H9 (cell line): ENCODE measurements around the gene HS6ST1. TPM values are rescaled to one million over a fixed set of nuclear protein-coding genes. Genes with fewer than 3 reads are reported as not detected.

Source experiments
- DNase-seq: peaks from one replicate; pipeline ENCODE4 v3.0.0-alpha.2; 2017
- H2AFZ ChIP-seq: one replicate; pipeline ENCODE4 v1.6.1; 2013; ENCODE audit warnings: mild to moderate bottlenecking, low read length, control low read depth, moderate library complexity
- H2AK5ac ChIP-seq: 2 replicates; pipeline ENCODE4 v1.6.1; 2013; ENCODE audit warnings: low read length, control low read depth, mixed read lengths; ENCODE audit not compliant: insufficient read length
- H2BK120ac ChIP-seq: one replicate; pipeline ENCODE4 v1.6.1; 2013; ENCODE audit warnings: low read depth, mild to moderate bottlenecking, low read length, control low read depth, inconsistent platforms; ENCODE audit not compliant: poor library complexity, severe bottlenecking
- H2BK12ac ChIP-seq: 2 replicates; pipeline ENCODE4 v1.6.1; 2013; ENCODE audit warnings: low read length, control low read depth, mixed read lengths, low read depth; ENCODE audit not compliant: insufficient read length
- H2BK15ac ChIP-seq: 2 replicates; pipeline ENCODE4 v1.6.1; 2013; ENCODE audit warnings: low read depth, low read length, control low read depth
- H2BK20ac ChIP-seq: one replicate; pipeline ENCODE4 v1.6.1; 2013; ENCODE audit warnings: low read depth, mild to moderate bottlenecking, low read length, control low read depth, inconsistent platforms; ENCODE audit not compliant: poor library complexity, severe bottlenecking
- H2BK5ac ChIP-seq: 2 replicates; pipeline ENCODE4 v1.6.1; 2013; ENCODE audit warnings: low read length, control low read depth, mixed read lengths; ENCODE audit not compliant: insufficient read length
- H3K14ac ChIP-seq: 2 replicates; pipeline ENCODE4 v1.6.1; 2013; ENCODE audit warnings: low read length, control low read depth; ENCODE audit not compliant: insufficient read depth
- H3K18ac ChIP-seq: 2 replicates; pipeline ENCODE4 v1.6.1; 2013; ENCODE audit warnings: low read depth, mild to moderate bottlenecking, mixed read lengths, low read length, control low read depth; ENCODE audit not compliant: insufficient read length
- H3K23ac ChIP-seq: 2 replicates; pipeline ENCODE4 v1.6.1; 2013; ENCODE audit warnings: low read length, control low read depth, mixed read lengths, low read depth; ENCODE audit not compliant: insufficient read length
- H3K23me2 ChIP-seq: 2 replicates; pipeline ENCODE4 v1.6.1; 2013; ENCODE audit warnings: low read depth, mild to moderate bottlenecking, mixed read lengths, low read length, control low read depth; ENCODE audit not compliant: insufficient read length, poor library complexity, severe bottlenecking
- H3K27ac ChIP-seq: 2 replicates; pipeline ENCODE4 v1.5.1; 2013; ENCODE audit warnings: low read length, control low read depth, mixed read lengths, low read depth; ENCODE audit not compliant: insufficient read length
- H3K27me3 ChIP-seq: 2 replicates; pipeline ENCODE4 v1.6.1; 2013; ENCODE audit warnings: low read length, control low read depth, inconsistent platforms; ENCODE audit not compliant: insufficient read depth
- H3K4ac ChIP-seq: 2 replicates; pipeline ENCODE4 v1.6.1; 2013; ENCODE audit warnings: low read depth, mild to moderate bottlenecking, control low read depth, inconsistent platforms, low read length, moderate library complexity
- H3K4me1 ChIP-seq: 2 replicates; pipeline ENCODE4 v1.6.1; 2013; ENCODE audit warnings: low read length, control low read depth, inconsistent platforms; ENCODE audit not compliant: insufficient read depth
- H3K4me2 ChIP-seq: 2 replicates; pipeline ENCODE4 v1.6.1; 2013; ENCODE audit warnings: low read length, control low read depth, mixed read lengths; ENCODE audit not compliant: insufficient read length, insufficient read depth
- H3K56ac ChIP-seq: 2 replicates; pipeline ENCODE4 v1.6.1; 2013; ENCODE audit warnings: low read depth, mild to moderate bottlenecking, mixed read lengths, low read length, control low read depth; ENCODE audit not compliant: insufficient read length
- H3K79me1 ChIP-seq: 2 replicates; pipeline ENCODE4 v1.6.1; 2013; ENCODE audit warnings: low read depth, mild to moderate bottlenecking, moderate library complexity, low read length, control low read depth, inconsistent platforms; ENCODE audit not compliant: insufficient read depth, poor library complexity, severe bottlenecking
- H3K79me2 ChIP-seq: 2 replicates; pipeline ENCODE4 v1.6.1; 2013; ENCODE audit warnings: low read length, control low read depth, inconsistent platforms; ENCODE audit not compliant: insufficient read depth
- H3K9ac ChIP-seq: 2 replicates; pipeline ENCODE4 v1.6.1; 2013; ENCODE audit warnings: low read length, control low read depth, mixed read lengths; ENCODE audit not compliant: insufficient read length; ENCODE audit errors: extremely low read depth
- H3K9me3 ChIP-seq: one replicate; pipeline ENCODE4 v1.6.1; 2013; ENCODE audit warnings: low read depth, low read length, inconsistent platforms; ENCODE audit not compliant: control insufficient read depth
- H3T11ph ChIP-seq: one replicate; pipeline ENCODE4 v1.6.1; 2013; ENCODE audit warnings: mild to moderate bottlenecking, low read length, control low read depth, inconsistent platforms
- H4K20me1 ChIP-seq: one replicate; pipeline ENCODE4 v1.6.1; 2013; ENCODE audit not compliant: control insufficient read depth, insufficient read length, insufficient read depth
- H4K5ac ChIP-seq: 2 replicates; pipeline ENCODE4 v1.6.1; 2013; ENCODE audit warnings: low read depth, mild to moderate bottlenecking, mixed read lengths, low read length, control low read depth; ENCODE audit not compliant: insufficient read length
- H4K8ac ChIP-seq: replicated peaks from 2 replicates; pipeline ENCODE4 v1.6.1; 2013; ENCODE audit warnings: low read length, control low read depth, mixed read lengths, low read depth; ENCODE audit not compliant: insufficient read length
- H4K91ac ChIP-seq: 2 replicates; pipeline ENCODE4 v1.6.1; 2013; ENCODE audit warnings: low read depth, mild to moderate bottlenecking, moderate library complexity, mixed read lengths, low read length, control low read depth; ENCODE audit not compliant: insufficient read length
- H3K27ac Mint-ChIP-seq, 3 experiments: 2 replicates in 2 of 3; 3 replicates in 1 of 3; pipeline ENCODE4 v1.8.0; 2020 to 2021; ENCODE audit warnings: mixed read lengths in 3 of 3, mild to moderate bottlenecking in 1 of 3, moderate library complexity in 1 of 3
- H3K27me3 Mint-ChIP-seq: 2 replicates; pipeline ENCODE4 v1.8.0; 2021; ENCODE audit warnings: low read depth, mild to moderate bottlenecking, moderate library complexity, mixed read lengths
- H3K36me3 Mint-ChIP-seq, 3 experiments: 2 replicates in 2 of 3; 3 replicates in 1 of 3; pipeline ENCODE4 v1.8.0; 2020 to 2021; ENCODE audit warnings: low read depth in 3 of 3, mixed read lengths in 3 of 3; ENCODE audit not compliant: insufficient read depth in 1 of 3
- H3K4me1 Mint-ChIP-seq, 2 experiments: 2 replicates each; pipeline ENCODE4 v1.8.0; 2020; ENCODE audit warnings: mixed read lengths in 2 of 2
- H3K4me3 Mint-ChIP-seq, 2 experiments: 2 replicates in 1 of 2; 3 replicates in 1 of 2; pipeline ENCODE4 v1.8.0; 2020 to 2021; ENCODE audit warnings: mild to moderate bottlenecking in 2 of 2, mixed read lengths in 2 of 2, moderate library complexity in 1 of 2
- H3K9me3 Mint-ChIP-seq, 2 experiments: 2 replicates in 1 of 2; 3 replicates in 1 of 2; pipeline ENCODE4 v1.8.0; 2020; ENCODE audit warnings: mild to moderate bottlenecking in 2 of 2, mixed read lengths in 2 of 2, moderate library complexity in 1 of 2
- CTCF ChIP-seq: fragments of 200-600 bp; sonication (generic); conservative IDR thresholded peaks from 3 replicates; pipeline ENCODE4 v1.8.0; 2021; ENCODE audit warnings: antibody characterized with exemption, mild to moderate bottlenecking
- WGBS: extraction: QIAGEN DNeasy Blood & Tissue Kit; methylation state at CpG from one replicate; pipeline ENCODE4 v1.1.7; 2013; ENCODE audit warnings: missing lambda C conversion rate, low lambda C conversion rate, mixed read lengths; ENCODE audit not compliant: insufficient read length; ENCODE audit errors: extremely low coverage; 5-methylcytosine and 5-hydroxymethylcytosine counted together
- total RNA-seq: library from RNA; stranded (reverse); gene quantifications from 2 replicates; pipeline ENCODE4 v1.2.1, GENCODE V29; 2021

HS6ST1 gene
- total RNA-seq, 1 experiment from 2014 or later, result 60.2 TPM

- H3K23ac ChIP-seq, result no peak overlapping the region
- H3T11ph ChIP-seq, result no peak overlapping the region
- H2BK12ac ChIP-seq, result no peak overlapping the region
- H3K9ac ChIP-seq, result no peak overlapping the region
- H3K79me2 ChIP-seq, result peaks cover 65% of the 10 kb centered on the region; the same call in 1 of the 2 replicates
- H4K20me1 ChIP-seq, result no peaks in the 10 kb centered on the region
- H4K8ac ChIP-seq, result no peak overlapping the region
- WGBS, result no CpG with 5 or more reads among the region's 12 CpGs
- Mint-ChIP-seq H3K9me3 (no peaks in the 10 kb centered on the region), H3K4me1 (peaks cover 53 to 58% of the 10 kb centered on the region in 2 experiments), H3K36me3 (peaks cover 9 to 29% (median 24%) of the 10 kb centered on the region in 3 experiments), H3K27ac (peak overlapping the region in 1 of 3 experiments; percentile 47; a peak in 1 of 7 replicates), H3K27me3 (peaks cover 8% of the 10 kb centered on the region), H3K4me3 (peak overlapping the region; percentile 33 to 64; a peak in 4 of 5 replicates)
- no peak overlapping the region for H2AFZ ChIP-seq
- no peak for TF ChIP-seq CTCF
- peaks cover 12% of the 10 kb centered on the region for H3K23me2 ChIP-seq
- H3K4ac ChIP-seq, result no peak overlapping the region
- H3K4me2 ChIP-seq, result no peak overlapping the region
- H3K14ac ChIP-seq, result no peak overlapping the region
- no peaks in the 10 kb centered on the region; the same call in 1 of the 2 replicates for H3K4me1 ChIP-seq
- DNase-seq, result peak; percentile 34
- H4K91ac ChIP-seq, result no peak overlapping the region
- H2BK120ac ChIP-seq, result no peak overlapping the region
- H2AK5ac ChIP-seq, result no peak overlapping the region
- H2BK15ac ChIP-seq, result no peak overlapping the region
- H4K5ac ChIP-seq, result no peak overlapping the region
- no peak overlapping the region for H3K18ac ChIP-seq
- peaks cover 3% of the 10 kb centered on the region for H3K79me1 ChIP-seq
- H2BK5ac ChIP-seq, result no peak overlapping the region
- no peak overlapping the region for H3K27ac ChIP-seq
- H2BK20ac ChIP-seq, result no peak overlapping the region
- H3K9me3 ChIP-seq, result no peaks in the 10 kb centered on the region
- H3K27me3 ChIP-seq, result no peaks in the 10 kb centered on the region; the same call in 1 of the 2 replicates
- H3K56ac ChIP-seq, result no peak overlapping the region
Measured at GRCh38 chr2:128315122-128315828, 3.4 kb downstream of the HS6ST1 start.
